GM18520 (cell line): ENCODE measurements around the gene POLR2I.
"Not testable (repeated sequence)": the region's sequence is repeated elsewhere in the genome, so short reads cannot be mapped to it uniquely, and the experiment has no call there.

ENCODE experiments used
- ATAC-seq: cut with Tn5 transposase; IDR thresholded peaks from one replicate; pipeline ENCODE4 v1.9.1; 2021; ENCODE audit not compliant: unreplicated experiment

POLR2I gene

GRCh38 chr19:36101550-36102327 lies 12.9 kb downstream of the POLR2I start:
- no peak for ATAC-seq

- ATAC-seq: no peak
Observed at GRCh38 chr19:36100476-36100875, 14.2 kb downstream of the POLR2I start.

- ATAC-seq: no peak
Observed at GRCh38 chr19:36099166-36099785, 15.4 kb downstream of the POLR2I start.

- no peak for ATAC-seq
Observed at GRCh38 chr19:36097036-36097435, 17.6 kb downstream of the POLR2I start.

DNA sequence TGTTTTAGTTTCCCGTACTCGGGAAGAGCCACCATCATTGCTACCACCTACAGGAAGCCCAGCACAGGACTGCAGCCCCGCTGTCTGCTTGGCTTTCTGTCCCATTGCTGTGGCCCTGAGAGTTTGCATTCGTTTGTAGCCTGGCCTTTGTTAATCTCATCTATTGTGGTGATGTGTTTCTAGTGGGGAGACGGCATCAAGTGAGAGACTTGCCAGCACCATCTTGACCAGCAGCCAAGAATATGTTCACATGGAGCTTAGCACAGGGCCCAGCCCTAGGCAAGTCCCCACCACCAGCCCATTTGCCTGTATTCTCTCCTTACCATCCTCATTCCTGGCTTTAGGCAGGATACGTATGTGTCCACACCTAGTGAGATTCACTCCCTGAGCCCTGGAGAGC lies 21.0 kb downstream of the POLR2I start:
- ATAC-seq: no peak

DNA sequence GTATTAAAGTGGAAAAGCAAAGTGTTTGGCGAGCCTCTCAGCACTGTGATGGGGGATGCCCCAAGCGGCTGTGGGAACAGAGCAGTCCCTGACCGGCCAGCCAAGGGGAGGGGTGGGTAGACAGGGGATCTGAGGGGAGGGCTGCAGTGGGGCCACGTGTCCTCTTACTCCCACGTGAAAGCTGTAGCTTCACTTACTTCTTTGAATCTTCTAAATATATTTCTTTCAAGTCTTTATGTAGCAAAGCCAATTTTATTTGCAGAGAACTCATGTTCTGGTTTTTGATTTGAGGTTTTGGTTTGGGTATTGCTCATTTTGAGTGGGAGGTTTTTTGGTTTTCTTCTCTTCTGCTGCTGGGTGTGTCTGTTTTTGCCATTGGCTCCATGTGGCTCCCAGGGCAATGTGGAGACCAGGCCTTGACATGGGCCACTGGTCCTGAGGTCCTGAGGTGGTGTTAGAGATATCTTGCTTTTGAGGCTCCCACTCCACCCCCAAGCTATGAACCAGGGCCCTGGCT lies 21.5 kb downstream of the POLR2I start:
- ATAC-seq: no peak

DNA sequence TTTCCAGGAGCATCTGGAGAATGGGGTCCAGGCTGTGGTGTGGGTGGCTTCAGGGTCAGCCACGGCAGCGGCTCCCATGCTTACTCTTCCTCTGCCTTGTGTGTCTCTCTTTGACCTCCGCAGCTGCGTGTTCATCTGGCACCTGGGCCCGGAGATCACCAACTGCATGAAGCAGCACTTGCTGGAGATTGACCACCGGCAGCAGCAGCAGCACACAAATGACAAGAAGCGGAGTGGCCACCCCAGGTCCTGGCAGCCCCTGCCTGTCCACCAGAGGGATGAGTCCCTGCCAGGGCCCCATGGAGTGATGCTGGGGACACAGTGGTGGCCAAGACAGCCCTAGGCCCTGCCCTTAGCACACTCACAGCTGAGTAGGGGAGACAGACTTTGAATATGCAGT lies 22.1 kb downstream of the POLR2I start:
- no peak for ATAC-seq

- ATAC-seq: no peak
Observed at GRCh38 chr19:36090910-36091695, 23.6 kb downstream of the POLR2I start.

- ATAC-seq: no peak
Observed at GRCh38 chr19:36089847-36090246, 24.8 kb downstream of the POLR2I start.

GRCh38 chr19:36086326-36086725 lies 28.3 kb downstream of the POLR2I start:
- ATAC-seq: no peak

- no peak for ATAC-seq
Observed at GRCh38 chr19:36084231-36085009, 30.3 kb downstream of the POLR2I start.

- ATAC-seq: no peak
Observed at GRCh38 chr19:36082916-36083315, 31.8 kb downstream of the POLR2I start.

- no peak for ATAC-seq
Observed at GRCh38 chr19:36081894-36082293, 32.8 kb downstream of the POLR2I start.

- ATAC-seq: no peak
Observed at GRCh38 chr19:36081385-36081784, 33.3 kb downstream of the POLR2I start.

DNA sequence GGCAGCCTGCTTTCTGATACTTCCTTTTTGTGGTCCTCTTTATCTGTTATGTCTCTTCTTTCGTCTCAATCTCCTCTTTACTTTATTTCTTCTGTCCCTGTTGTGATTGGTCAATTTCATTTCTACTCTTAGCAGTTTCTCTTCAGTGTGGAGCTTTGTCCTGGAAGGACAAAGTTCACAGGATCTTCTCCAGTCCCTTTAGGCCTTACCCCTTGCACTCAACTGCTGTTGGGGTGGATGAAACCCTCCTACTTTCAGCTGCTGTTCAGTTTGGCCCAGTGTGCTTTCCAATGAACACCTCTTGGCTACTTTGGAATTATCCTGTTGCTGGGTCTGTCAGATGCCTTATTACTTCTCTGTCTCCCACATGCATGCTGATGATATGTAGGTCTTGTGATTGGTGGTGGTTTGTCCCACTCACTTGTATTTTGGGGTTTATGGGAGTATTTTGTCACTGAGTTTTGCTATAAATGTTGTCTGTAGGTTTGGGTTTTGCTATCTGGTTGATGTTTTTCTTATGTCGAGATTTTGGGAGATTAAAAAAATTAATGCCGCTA lies 35.2 kb downstream of the POLR2I start:
- ATAC-seq: no peak

- no peak for ATAC-seq
Observed at GRCh38 chr19:36073121-36073876, 41.4 kb downstream of the POLR2I start.

DNA sequence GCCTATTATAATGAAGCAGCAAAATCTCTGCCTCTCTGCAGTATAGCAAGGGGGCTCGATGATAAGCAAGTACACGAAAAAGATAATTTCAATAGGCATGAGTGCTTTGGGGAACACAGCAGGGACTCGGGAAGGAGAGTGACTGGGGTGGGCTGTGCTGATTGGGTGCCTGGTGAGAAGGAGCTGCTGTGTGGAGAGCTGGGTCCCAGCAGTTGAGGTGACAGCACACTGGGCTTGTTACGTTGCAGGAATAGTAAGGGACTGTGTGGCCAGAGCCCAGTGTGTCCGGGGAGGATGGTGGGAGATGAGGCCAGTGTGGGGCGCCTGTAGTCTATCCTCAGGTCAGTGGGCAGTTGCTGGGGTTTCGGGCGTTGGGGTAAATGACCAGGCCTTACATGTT lies 42.6 kb downstream of the POLR2I start:
- no peak for ATAC-seq

DNA sequence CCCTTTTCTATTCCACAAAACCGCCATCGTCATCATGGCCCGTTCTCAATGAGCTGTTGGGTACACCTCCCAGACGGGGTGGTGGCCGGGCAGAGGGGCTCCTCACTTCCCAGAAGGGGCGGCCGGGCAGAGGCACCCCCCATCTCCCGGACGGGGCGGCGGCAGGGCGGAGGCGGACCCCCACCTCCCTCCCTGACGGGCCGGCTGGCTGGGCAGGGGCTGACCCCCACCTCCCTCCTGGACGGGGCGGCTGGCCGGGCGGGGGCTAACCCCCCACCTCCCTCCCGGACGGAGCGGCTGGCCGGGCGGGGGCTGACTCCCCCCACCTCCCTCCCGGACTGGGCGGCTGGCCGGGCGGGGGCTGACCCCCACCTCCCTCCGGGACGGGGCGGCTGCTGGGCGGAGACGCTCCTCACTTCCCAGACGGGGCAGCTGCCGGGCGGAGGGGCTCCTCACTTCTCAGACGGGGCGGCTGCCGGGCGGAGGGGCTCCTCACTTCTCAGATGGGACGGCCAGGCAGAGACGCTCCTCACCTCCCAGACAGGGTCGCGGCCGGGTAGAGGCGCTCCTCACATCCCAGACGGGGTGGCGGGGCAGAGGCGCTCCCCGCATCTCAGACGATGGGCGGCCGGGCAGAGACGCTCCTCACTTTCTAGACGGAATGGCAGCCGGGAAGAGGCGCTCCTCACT lies 45.7 kb downstream of the POLR2I start:
- ATAC-seq: not testable (repeated sequence)

DNA sequence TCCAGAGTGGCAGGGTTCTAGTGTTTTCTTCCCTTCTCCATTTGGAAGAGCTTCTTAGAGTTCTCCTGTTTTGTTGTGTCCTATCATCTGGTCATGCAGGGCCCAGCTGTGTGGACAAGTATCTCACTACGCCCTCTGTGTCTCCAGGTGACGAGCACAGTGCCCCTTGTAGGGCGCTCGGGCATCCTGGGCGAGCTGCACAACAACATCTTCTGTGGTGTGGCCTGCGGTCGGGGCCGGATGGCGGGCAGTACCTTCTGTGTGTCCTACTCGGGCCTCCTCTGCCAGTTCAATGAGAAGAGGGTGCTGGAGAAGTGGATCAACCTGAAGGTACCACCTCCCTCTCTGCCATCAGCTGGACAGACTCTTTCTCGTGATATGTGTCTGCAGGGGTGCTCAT lies 47.0 kb downstream of the POLR2I start:
- no peak for ATAC-seq
